C4-2B (cell line): ENCODE measurements around the gene KRTAP5-6.

ENCODE experiments used
- H3K27ac ChIP-seq: fragments of 450-650 bp; 2 replicates; pipeline ENCODE4 v1.5.1; 2017
- CTCF ChIP-seq: fragments of 450-650 bp; conservative IDR thresholded peaks from 2 replicates; pipeline ENCODE4 v1.5.1; 2017; ENCODE audit warnings: mild to moderate bottlenecking
- ZFX ChIP-seq: fragments of 450-650 bp; IDR thresholded peaks from 2 replicates; pipeline ENCODE4 v1.6.1; 2017

Gene KRTAP5-6

GRCh38 chr11:1702506-1702905 is 5.5 kb downstream of the KRTAP5-6 start:
- TF ChIP-seq ZFX, result no peak
- TF ChIP-seq CTCF, result no peak
- H3K27ac ChIP-seq, result no peak overlapping the region

- no peak for TF ChIP-seq CTCF
- TF ChIP-seq ZFX, result no peak
- H3K27ac ChIP-seq, result no peak overlapping the region
Observed at GRCh38 chr11:1703146-1703545, 6.2 kb downstream of the KRTAP5-6 start.

GRCh38 chr11:1705126-1706052 is 8.4 kb downstream of the KRTAP5-6 start:
- TF ChIP-seq ZFX (no peak), CTCF (no peak)
- H3K27ac ChIP-seq, result no peak overlapping the region

- TF ChIP-seq CTCF (peak; percentile 40), ZFX (no peak)
- no peak overlapping the region for H3K27ac ChIP-seq
Observed at GRCh38 chr11:1706634-1707400, 9.8 kb downstream of the KRTAP5-6 start.

- no peak overlapping the region for H3K27ac ChIP-seq
- no peak for TF ChIP-seq ZFX
- TF ChIP-seq CTCF, result no peak
Observed at GRCh38 chr11:1707751-1708150, 10.8 kb downstream of the KRTAP5-6 start.

GRCh38 chr11:1708716-1709115 is 11.7 kb downstream of the KRTAP5-6 start:
- TF ChIP-seq CTCF, result no peak
- TF ChIP-seq ZFX, result no peak
- no peak overlapping the region for H3K27ac ChIP-seq
